VCaP (cell line): ENCODE measurements around the gene ATP2A3.

ENCODE experiments used
- H3K27ac ChIP-seq: fragments of 450-650 bp; 2 replicates; pipeline ENCODE4 v1.5.1; 2017
- CTCF ChIP-seq: fragments of 450-650 bp; conservative IDR thresholded peaks from 2 replicates; pipeline ENCODE4 v1.5.1; 2017; ENCODE audit warnings: mild to moderate bottlenecking, moderate library complexity

Gene ATP2A3

GRCh38 chr17:3915995-3916696 is 48.1 kb downstream of the ATP2A3 start, which contains the start of gene P2RX1:
TSS of gene P2RX1 (minus strand) at chr17:3916465. CDS start at chr17:3916225, 240 bp downstream.
- no peak for TF ChIP-seq CTCF
- no peak within 1 kb of the TSS for H3K27ac ChIP-seq

DNA sequence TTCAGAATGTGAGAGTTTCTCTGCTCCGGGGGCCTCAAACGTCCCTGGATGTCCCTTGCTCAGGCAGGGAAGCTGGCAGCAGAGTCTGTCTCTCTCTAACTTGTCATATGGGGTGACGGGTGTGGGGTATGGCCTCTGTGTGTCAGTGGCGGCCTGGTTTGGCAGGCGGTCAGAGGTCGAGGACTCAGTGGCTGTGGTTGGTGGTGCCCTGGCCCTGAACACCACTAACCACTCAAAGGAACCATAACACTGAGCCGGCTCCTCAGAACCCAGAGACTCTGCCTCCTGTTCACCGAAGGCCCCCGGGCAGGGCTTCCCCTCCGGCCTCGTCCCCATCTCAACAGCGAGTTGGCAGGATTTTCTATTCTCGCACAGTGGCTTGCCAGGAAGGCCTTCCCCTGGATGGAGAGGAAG is 48.6 kb downstream of the ATP2A3 start:
- TF ChIP-seq CTCF, result no peak
- no peak overlapping the region for H3K27ac ChIP-seq

DNA sequence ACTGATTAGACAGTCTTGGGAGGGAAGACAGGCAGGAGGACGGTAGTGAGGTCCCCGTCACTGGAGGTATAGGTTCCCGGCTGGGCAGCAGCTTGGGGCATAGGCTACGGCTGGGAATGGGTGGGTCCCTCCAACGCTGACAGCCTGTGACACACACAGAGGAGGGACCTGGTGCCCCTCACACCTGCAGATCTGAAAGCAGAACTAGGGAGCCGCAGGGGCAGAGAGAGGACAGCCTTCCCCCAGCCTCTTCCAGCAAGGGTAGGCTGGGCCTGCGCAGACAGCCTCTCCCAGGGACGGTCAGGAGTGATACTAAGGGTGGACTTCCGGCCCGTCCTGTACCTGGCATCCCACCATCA is 49.9 kb downstream of the ATP2A3 start:
- no peak for TF ChIP-seq CTCF
- no peak overlapping the region; the same call in 1 of the 2 replicates for H3K27ac ChIP-seq

DNA sequence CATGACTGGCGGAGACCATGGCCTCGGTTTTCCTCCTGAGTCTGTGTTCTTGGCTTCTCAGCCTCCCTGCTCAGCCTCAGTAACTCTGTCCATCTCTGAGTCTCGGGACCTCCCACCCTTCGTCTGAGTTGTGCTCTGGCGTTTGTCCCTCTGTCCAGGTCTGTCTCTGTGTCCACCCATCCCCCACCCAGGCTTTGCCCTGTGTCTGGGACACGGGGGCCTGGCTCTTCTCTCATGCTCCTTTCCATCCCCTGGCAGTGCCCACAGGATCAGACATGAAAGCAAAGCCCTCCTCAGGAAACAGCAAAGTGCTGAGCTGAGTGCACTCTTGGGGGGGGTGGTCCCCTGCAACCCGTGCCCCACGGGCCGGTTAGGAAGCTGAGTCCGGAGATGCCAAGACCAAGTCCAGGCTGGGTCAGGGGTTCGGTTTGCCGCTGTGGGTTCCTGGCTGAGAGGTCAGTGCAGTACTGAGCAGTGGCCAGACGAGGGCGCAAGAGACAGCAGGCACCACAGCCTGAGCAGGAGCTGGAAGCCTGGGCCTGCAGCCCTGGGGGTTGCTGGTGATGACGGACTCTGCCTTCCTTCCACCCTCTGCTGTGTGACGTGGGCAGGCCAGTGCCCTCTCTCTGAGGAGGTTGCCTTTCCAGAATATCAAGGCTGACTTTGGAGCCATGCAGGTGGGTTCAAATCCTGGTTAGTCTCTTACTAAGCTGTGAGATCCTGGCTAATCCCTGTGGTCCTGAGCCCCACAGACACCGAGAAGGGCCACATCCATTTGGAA is 50.5 kb downstream of the ATP2A3 start:
- peak; percentile 99 for TF ChIP-seq CTCF
- no peak overlapping the region; the same call in 1 of the 2 replicates for H3K27ac ChIP-seq

DNA sequence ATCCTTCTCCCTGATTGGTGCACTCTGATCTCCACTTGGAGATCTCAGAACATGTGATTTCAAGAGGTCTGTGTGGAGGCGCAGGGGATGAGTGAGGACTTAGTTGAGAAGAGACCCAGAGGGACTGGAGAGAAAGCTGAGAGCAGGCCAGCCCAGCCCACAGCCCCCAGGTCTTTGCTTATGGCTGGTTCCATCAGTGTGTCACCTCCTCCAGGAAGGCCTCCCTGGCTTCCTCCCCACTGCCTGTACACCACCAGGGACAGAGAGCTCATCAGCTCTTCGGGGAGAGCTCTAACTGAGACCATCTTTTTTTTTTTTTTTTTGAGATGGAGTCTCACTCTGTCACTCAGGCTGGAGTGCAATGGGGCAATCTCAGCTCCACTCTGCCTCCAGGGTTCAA is 51.4 kb downstream of the ATP2A3 start:
- H3K27ac ChIP-seq, result no peak overlapping the region
- no peak for TF ChIP-seq CTCF

DNA sequence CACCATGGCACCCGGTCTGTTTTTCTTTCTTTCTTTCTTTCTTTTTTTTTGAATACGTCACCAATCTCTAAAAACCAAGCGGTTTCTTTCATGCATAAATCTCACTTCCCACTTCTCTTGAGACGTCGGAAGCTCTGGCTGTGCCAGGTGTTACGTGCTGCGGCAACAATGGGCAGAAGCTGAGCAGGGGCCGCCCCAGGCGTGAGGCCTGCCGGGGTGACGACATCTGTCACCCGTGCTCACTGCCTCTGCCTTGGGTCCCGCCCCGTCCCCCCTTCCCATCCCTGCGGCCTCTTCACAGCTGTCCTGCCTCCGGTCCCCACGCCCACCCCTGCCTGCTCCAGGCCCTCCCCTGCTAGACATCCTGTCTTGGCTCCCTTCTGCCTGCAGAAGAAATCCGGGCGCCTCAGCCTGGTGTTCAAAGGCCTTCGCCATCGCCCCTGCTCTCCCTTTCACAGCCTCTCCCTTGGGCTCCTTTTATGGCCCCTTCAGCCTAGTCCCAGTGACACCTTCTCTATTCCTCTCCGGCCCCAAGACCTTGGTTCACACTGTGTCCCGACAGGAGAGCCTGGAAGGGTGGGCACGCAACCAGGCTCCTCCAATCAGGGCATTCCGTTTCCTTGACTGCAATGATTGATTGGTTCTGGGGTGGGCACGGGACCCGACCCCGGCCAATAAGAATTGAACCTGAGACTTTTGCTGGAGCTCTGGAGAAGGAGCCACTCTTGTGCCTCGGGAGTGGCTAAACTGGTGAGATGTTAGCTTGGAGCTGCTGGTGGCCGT is 52.8 kb downstream of the ATP2A3 start:
- no peak overlapping the region for H3K27ac ChIP-seq
- no peak for TF ChIP-seq CTCF
